GM23338 (cell line): ENCODE data around the gene COLQ.

Experiments used
- CREB1 ChIP-seq: fragments of 250-450 bp; sonication (Bioruptor Pico); IDR thresholded peaks from 2 replicates; pipeline ENCODE4 v1.5.0; 2020; ENCODE audit warnings: low read depth, mild to moderate bottlenecking, moderate library complexity
- CTCF ChIP-seq, 2 experiments: fragments of 200-600 bp in 1 of 2; sonication (generic) in 1 of 2; conservative IDR thresholded peaks; 2 replicates each; pipeline versions ENCODE4 v1.5.1 to v1.6.1; 2016 to 2017; ENCODE audit warnings: antibody characterized with exemption in 2 of 2, low read depth in 2 of 2, mild to moderate bottlenecking in 2 of 2, moderate library complexity in 1 of 2
- EZH2 ChIP-seq: fragments of 200-600 bp; sonication (generic); IDR thresholded peaks from one replicate; pipeline ENCODE4 v1.8.0; 2017; ENCODE audit warnings: antibody characterized with exemption, mild to moderate bottlenecking, low read depth; ENCODE audit not compliant: unreplicated experiment
- EZH2phosphoT487 ChIP-seq: fragments of 200-600 bp; sonication (generic); IDR thresholded peaks from one replicate; pipeline ENCODE4 v1.8.1; 2018; ENCODE audit warnings: antibody characterized with exemption; ENCODE audit not compliant: unreplicated experiment
- POLR2AphosphoS5 ChIP-seq: IDR thresholded peaks from 2 replicates; pipeline ENCODE4 v1.6.1; 2016; ENCODE audit warnings: antibody characterized with exemption, low read depth
- REST ChIP-seq: IDR thresholded peaks from one replicate; pipeline ENCODE4 v1.6.1; 2018; ENCODE audit warnings: antibody characterized with exemption; ENCODE audit not compliant: unreplicated experiment

GRCh38 chr3:15496341-15496664 lies 25.2 kb downstream of the COLQ start:
- TF ChIP-seq CTCF (conservative IDR thresholded peaks at IDR 0.05; ENCODE audit: low read depth in 2 of 2) (no peak), EZH2 (no peak), POLR2AphosphoS5 (no peak), EZH2phosphoT487 (no peak), CREB1 (CRISPR knock-in tag) (no peak), REST (no peak)
